Transverse colon (tissue), 4 donors: ENCODE results near the gene PODN. TPM values are rescaled to one million over a fixed set of nuclear protein-coding genes. Genes with fewer than 3 reads are reported as not detected.

Experiments
- DNase-seq: peaks from one replicate; pipeline ENCODE4 v3.0.0-alpha.2; 2019
- H3K27ac ChIP-seq, 4 donors: fragments of 200-600 bp; sonication (generic); 2 replicates each; pipeline ENCODE4 v1.5.1; 2016 to 2018; ENCODE audit warnings: inconsistent platforms in 4 of 4
- H3K27me3 ChIP-seq: fragments of 200-600 bp; sonication (generic); 2 replicates; pipeline ENCODE4 v1.5.1; 2017; ENCODE audit warnings: inconsistent platforms
- H3K36me3 ChIP-seq, 4 donors: fragments of 200-600 bp; sonication (generic); 2 replicates each; pipeline ENCODE4 v1.5.1; 2017 to 2019; ENCODE audit warnings: inconsistent platforms in 4 of 4
- H3K4me1 ChIP-seq, 4 donors: fragments of 200-600 bp; sonication (generic); 2 replicates each; pipeline ENCODE4 v1.5.1; 2017 to 2020; ENCODE audit warnings: inconsistent platforms in 4 of 4
- H3K4me3 ChIP-seq, 4 donors: fragments of 200-600 bp; sonication (generic); 1 replicate in 1 of 4; 2 replicates in 3 of 4; pipeline versions ENCODE4 v1.5.1 to v1.6.1; 2017 to 2019; ENCODE audit warnings: inconsistent platforms in 4 of 4
- H3K9me3 ChIP-seq, 2 donors: fragments of 200-600 bp; sonication (generic); 2 replicates each; pipeline ENCODE4 v1.5.1; 2017 to 2019; ENCODE audit warnings: inconsistent platforms in 2 of 2
- EP300 ChIP-seq: sonication (generic); formaldehyde crosslinking; IDR thresholded peaks from one replicate; pipeline ENCODE4 v1.6.1; 2017; ENCODE audit warnings: antibody characterized with exemption, low read depth
- POLR2A ChIP-seq: fragments of 450-650 bp; IDR thresholded peaks from one replicate; pipeline ENCODE4 v1.6.1; 2016; ENCODE audit warnings: antibody characterized with exemption, mild to moderate bottlenecking, moderate library complexity
- POLR2AphosphoS5 ChIP-seq, 3 donors: sonication (generic); formaldehyde crosslinking; IDR thresholded peaks; one replicate each; pipeline ENCODE4 v1.6.1; 2016; ENCODE audit warnings: antibody characterized with exemption in 3 of 3
- WGBS, 2 donors: methylation state at CpG; one replicate each; pipeline ENCODE4 v1.1.5; 2018; ENCODE audit warnings: low coverage in 1 of 2; 5-methylcytosine and 5-hydroxymethylcytosine counted together
- in situ Hi-C, 4 donors: fragments of 200-750 bp; cut with MboI; loops; one replicate each; pipeline versions ENCODE4 v1.15.0 to v1.15.1; 2017; ENCODE audit warnings: low sequenced_read_pairs in 3 of 4, low pct_ligation_motif_present in 1 of 4, low pct_unique_long_range_greater_than_20kb in 1 of 4
- intact Hi-C: fragments of 100-400 bp; cut with DNase I; formaldehyde crosslinking; loops from one replicate; pipeline ENCODE4 v1.15.1; 2023; ENCODE audit warnings: low total_unique reads
- total RNA-seq, 4 donors: library from RNA; depleted of rRNA; stranded (reverse); fragments of >200 nt; gene quantifications; one replicate each; pipeline ENCODE4 v1.1.0, GENCODE V29; 2016
- TF ChIP-seq, protein P1 (sequence below), 5 experiments: fragments of 200-600 bp in 3 of 5; fragments of 450-650 bp in 2 of 5; sonication (generic) in 3 of 5; IDR thresholded peaks; 1 replicate in 2 of 5; 2 replicates in 3 of 5; pipeline ENCODE4 v1.5.1; 2016 to 2017; ENCODE audit warnings: antibody characterized with exemption in 5 of 5, inconsistent platforms in 3 of 5, mild to moderate bottlenecking in 2 of 5, moderate library complexity in 1 of 5

PODN gene
- total RNA-seq, 4 donors from 2014 or later, result 29.4 to 43.6 (median 35.6) TPM

DNA sequence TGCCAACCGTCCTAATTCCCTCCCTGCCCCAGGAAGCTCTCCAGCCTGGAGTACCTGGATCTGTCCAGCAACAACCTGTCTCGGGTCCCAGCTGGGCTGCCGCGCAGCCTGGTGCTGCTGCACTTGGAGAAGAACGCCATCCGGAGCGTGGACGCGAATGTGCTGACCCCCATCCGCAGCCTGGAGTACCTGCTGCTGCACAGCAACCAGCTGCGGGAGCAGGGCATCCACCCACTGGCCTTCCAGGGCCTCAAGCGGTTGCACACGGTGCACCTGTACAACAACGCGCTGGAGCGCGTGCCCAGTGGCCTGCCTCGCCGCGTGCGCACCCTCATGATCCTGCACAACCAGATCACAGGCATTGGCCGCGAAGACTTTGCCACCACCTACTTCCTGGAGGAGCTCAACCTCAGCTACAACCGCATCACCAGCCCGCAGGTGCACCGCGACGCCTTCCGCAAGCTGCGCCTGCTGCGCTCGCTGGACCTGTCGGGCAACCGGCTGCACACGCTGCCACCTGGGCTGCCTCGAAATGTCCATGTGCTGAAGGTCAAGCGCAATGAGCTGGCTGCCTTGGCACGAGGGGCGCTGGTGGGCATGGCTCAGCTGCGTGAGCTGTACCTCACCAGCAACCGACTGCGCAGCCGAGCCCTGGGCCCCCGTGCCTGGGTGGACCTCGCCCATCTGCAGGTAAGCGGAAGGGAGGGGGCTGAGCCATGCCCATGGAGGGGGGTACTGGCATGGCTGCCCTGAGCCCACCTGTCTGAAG, 16.5 kb downstream of the PODN start:
- H3K27me3 ChIP-seq, result no peaks in the 10 kb centered on the region
- H3K4me3 ChIP-seq, result no peak overlapping the region
- H3K27ac ChIP-seq, result no peak overlapping the region
- in situ Hi-C loops, result no loop called here
- H3K9me3 ChIP-seq, result no peaks in the 10 kb centered on the region
- no peaks in the 10 kb centered on the region for H3K4me1 ChIP-seq
- H3K36me3 ChIP-seq, result no peaks in the 10 kb centered on the region
- TF ChIP-seq, protein P1, sequence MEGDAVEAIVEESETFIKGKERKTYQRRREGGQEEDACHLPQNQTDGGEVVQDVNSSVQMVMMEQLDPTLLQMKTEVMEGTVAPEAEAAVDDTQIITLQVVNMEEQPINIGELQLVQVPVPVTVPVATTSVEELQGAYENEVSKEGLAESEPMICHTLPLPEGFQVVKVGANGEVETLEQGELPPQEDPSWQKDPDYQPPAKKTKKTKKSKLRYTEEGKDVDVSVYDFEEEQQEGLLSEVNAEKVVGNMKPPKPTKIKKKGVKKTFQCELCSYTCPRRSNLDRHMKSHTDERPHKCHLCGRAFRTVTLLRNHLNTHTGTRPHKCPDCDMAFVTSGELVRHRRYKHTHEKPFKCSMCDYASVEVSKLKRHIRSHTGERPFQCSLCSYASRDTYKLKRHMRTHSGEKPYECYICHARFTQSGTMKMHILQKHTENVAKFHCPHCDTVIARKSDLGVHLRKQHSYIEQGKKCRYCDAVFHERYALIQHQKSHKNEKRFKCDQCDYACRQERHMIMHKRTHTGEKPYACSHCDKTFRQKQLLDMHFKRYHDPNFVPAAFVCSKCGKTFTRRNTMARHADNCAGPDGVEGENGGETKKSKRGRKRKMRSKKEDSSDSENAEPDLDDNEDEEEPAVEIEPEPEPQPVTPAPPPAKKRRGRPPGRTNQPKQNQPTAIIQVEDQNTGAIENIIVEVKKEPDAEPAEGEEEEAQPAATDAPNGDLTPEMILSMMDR (IDR thresholded peaks at IDR 0.05), result no peak
- TF ChIP-seq POLR2AphosphoS5 (IDR thresholded peaks at IDR 0.05), result no peak
- no peak for TF ChIP-seq EP300
- no peak for TF ChIP-seq POLR2A
- intact Hi-C loops, result no loop called here
- DNase-seq, result no peak
- 90% methylated on average over 38 of the region's 46 CpGs; no CpG with 5 or more reads in 1 of the 2 donors for WGBS, 2 donors

DNA sequence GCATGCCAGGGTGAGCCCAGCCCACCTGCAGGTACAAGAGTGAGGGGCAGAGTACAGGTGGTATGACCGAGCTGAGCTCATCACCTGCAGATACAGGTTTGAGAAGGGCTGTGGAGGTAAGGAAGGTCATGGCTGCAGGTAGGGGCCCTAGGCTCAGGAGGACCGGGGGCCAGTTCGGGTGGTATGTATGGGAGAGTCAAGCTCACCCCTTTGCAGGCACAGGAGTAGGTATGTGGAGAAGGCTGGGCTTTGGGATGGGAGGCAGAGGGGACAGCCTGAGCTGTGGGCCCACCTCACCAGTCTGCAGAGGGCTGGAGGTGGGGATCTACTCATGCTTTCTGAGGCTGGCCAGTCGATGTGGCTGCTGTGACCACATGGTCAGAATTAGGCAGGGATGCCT, 17.2 kb downstream of the PODN start:
- Histone ChIP-seq H3K4me3 (no peak overlapping the region), H3K27ac (no peak overlapping the region), H3K27me3 (no peaks in the 10 kb centered on the region), H3K9me3 (no peaks in the 10 kb centered on the region), H3K4me1 (no peaks in the 10 kb centered on the region), H3K36me3 (no peaks in the 10 kb centered on the region)
- TF ChIP-seq, protein P1 (IDR thresholded peaks at IDR 0.05), result no peak
- no peak for TF ChIP-seq POLR2A
- no peak for TF ChIP-seq EP300
- no peak for TF ChIP-seq POLR2AphosphoS5 (IDR thresholded peaks at IDR 0.05)
- in situ Hi-C loops, result no loop called here
- intact Hi-C loops, result no loop called here
- DNase-seq, result no peak
- 85 to 100% methylated on average over 2 to 3 of the region's 4 CpGs for WGBS, 2 donors

DNA sequence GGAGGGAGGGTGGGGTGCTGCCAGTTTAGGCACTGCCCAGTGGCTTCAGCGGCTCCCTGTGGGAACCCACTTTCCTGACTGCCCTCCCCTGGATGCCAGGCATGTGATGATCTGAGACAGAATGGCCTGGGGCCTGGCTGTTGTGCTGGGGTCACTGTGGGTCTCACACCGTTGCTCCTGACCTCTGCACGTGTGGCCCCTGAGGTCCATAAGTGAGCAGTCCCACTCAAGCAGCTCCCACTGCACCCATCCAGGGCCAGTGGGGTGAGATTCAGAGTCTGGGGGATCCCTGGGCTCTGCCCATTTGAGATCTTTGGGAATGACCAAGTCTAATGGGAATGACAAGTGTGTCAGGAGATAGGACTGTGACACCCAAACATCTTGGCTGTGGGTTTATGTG, 18.0 kb downstream of the PODN start:
- Histone ChIP-seq H3K9me3 (no peaks in the 10 kb centered on the region), H3K27ac (no peak overlapping the region), H3K36me3 (no peaks in the 10 kb centered on the region), H3K4me3 (no peak overlapping the region), H3K4me1 (no peaks in the 10 kb centered on the region), H3K27me3 (no peaks in the 10 kb centered on the region)
- 51% methylated on average over 3 of the region's 3 CpGs; no CpG with 5 or more reads in 1 of the 2 donors for WGBS, 2 donors
- no peak for DNase-seq
- TF ChIP-seq POLR2A (no peak), EP300 (no peak), POLR2AphosphoS5 (IDR thresholded peaks at IDR 0.05) (no peak)
- TF ChIP-seq, protein P1 (IDR thresholded peaks at IDR 0.05), result no peak
- intact Hi-C loops (no loop called here), in situ Hi-C loops (no loop called here)

DNA sequence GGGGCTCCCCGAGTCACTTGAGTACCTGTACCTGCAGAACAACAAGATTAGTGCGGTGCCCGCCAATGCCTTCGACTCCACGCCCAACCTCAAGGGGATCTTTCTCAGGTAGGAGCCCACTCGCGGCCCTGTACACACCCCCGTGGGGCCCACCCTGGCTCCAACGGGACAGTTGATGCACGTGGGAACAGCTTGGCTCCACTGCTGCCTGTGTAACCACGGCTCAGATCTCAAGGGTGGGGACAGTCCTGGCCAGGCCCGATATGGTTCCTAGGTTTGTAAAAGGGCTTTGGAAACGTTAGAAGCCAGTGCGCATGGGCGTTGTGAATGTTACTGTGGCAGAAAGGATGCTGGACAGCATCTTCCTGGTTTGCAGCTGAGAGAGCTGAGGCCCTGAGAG, 18.8 kb downstream of the PODN start:
- no peak overlapping the region for H3K27ac ChIP-seq
- H3K27me3 ChIP-seq, result no peaks in the 10 kb centered on the region
- no peak for DNase-seq
- in situ Hi-C loops (no loop called here), intact Hi-C loops (no loop called here)
- H3K4me3 ChIP-seq, result no peak overlapping the region
- WGBS, 2 donors, result 80% methylated on average over 15 of the region's 15 CpGs; no CpG with 5 or more reads in 1 of the 2 donors
- no peaks in the 10 kb centered on the region for H3K9me3 ChIP-seq
- TF ChIP-seq, protein P1 (IDR thresholded peaks at IDR 0.05), result no peak
- TF ChIP-seq POLR2A, result no peak
- TF ChIP-seq EP300, result no peak
- no peak for TF ChIP-seq POLR2AphosphoS5 (IDR thresholded peaks at IDR 0.05)
- H3K36me3 ChIP-seq, result no peaks in the 10 kb centered on the region
- no peaks in the 10 kb centered on the region for H3K4me1 ChIP-seq
